Head of caudate nucleus (tissue), 42 donors: Measurements from ENCODE around the gene MCRIP1.
"Not testable (repeated sequence)": the region's sequence is repeated elsewhere in the genome, so short reads cannot be mapped to it uniquely, and the experiment has no call there.

Experiments used
- DNase-seq, 42 donors: peaks; one replicate each; pipeline versions ENCODE4 v3.0.0 to v3.0.0-alpha.2; 2020 to 2021; ENCODE audit warnings: mixed read lengths in 7 of 42
- intact Hi-C: fragments of 100-400 bp; cut with DNase I; formaldehyde crosslinking; loops from one replicate; pipeline ENCODE4 v1.15.0; 2022

Gene MCRIP1

GRCh38 chr17:81844887-81845286 lies 11.8 kb upstream of the MCRIP1 start:
- no peak for DNase-seq
- intact Hi-C loops = no loop called here

GRCh38 chr17:81844327-81844851 lies 11.3 kb upstream of the MCRIP1 start:
- intact Hi-C loops = no loop called here
- DNase-seq = no peak

- intact Hi-C loops = no loop called here
- no peak for DNase-seq
These were observed 10.7 kb upstream of the MCRIP1 start for GRCh38 chr17:81843713-81844326.

- no peak for DNase-seq
- intact Hi-C loops = no loop called here
These were observed 9.8 kb upstream of the MCRIP1 start for GRCh38 chr17:81842725-81843504.

- DNase-seq = no peak
These were observed 9.3 kb upstream of the MCRIP1 start for GRCh38 chr17:81842378-81842724.

GRCh38 chr17:81841866-81842265 lies 8.8 kb upstream of the MCRIP1 start:
- DNase-seq = no peak
- intact Hi-C loops = no loop called here

More at GRCh38 chr17:81842378-81842724, 9.3 kb upstream of the MCRIP1 start:
- intact Hi-C loops = no loop called here

GRCh38 chr17:81840826-81841778 lies 8.0 kb upstream of the MCRIP1 start:
- intact Hi-C loops = no loop called here
- no peak for DNase-seq

GRCh38 chr17:81840059-81840458 lies 7.0 kb upstream of the MCRIP1 start:
- DNase-seq, intact Hi-C loops: not testable (repeated sequence)

GRCh38 chr17:81839301-81839700 lies 6.2 kb upstream of the MCRIP1 start:
- intact Hi-C loops = no loop called here
- DNase-seq = no peak

- intact Hi-C loops = no loop called here
- no peak for DNase-seq
These were observed 5.7 kb upstream of the MCRIP1 start for GRCh38 chr17:81838753-81839255.

- no peak for DNase-seq
- intact Hi-C loops = loop anchor here (2.0 kb wide), 1 partner anchor 21 kb away; no protein-coding TSS in a partner anchor
These were observed 4.5 kb upstream of the MCRIP1 start for GRCh38 chr17:81837641-81838040.

- intact Hi-C loops = no loop called here
- no peak for DNase-seq
These were observed 1.8 kb upstream of the MCRIP1 start, which contains the start of gene PPP1R27 for GRCh38 chr17:81834831-81835267. Gene PPP1R27, minus strand, starts transcription at chr17:81835050. Its CDS starts 97 bp downstream, at chr17:81834953.

- intact Hi-C loops = no loop called here
These were observed 1.1 kb upstream of the MCRIP1 start for GRCh38 chr17:81833921-81834830.

GRCh38 chr17:81832608-81833159 lies 407 bp downstream of the MCRIP1 start:
- intact Hi-C loops = no loop called here
- peak in 17 of 42 donors; percentile 4 to 48 (median 24) for DNase-seq

More at GRCh38 chr17:81833921-81834830, 1.1 kb upstream of the MCRIP1 start:
- peak in 25 of 42 donors; percentile 5 to 51 (median 28) for DNase-seq

GRCh38 chr17:81831957-81832607 lies 1.0 kb downstream of the MCRIP1 start:
- intact Hi-C loops = no loop called here

GRCh38 chr17:81831563-81831956 lies 1.5 kb downstream of the MCRIP1 start:
- intact Hi-C loops = no loop called here
- DNase-seq = no peak

More at GRCh38 chr17:81831957-81832607, 1.0 kb downstream of the MCRIP1 start:
- DNase-seq = peak in 27 of 42 donors; percentile 3 to 64 (median 33)

- DNase-seq = no peak
- intact Hi-C loops = no loop called here
These were observed 3.2 kb downstream of the MCRIP1 start for GRCh38 chr17:81829858-81830257.
